ENCODE results near the gene PCDHB7. TPM values are rescaled to one million over a fixed set of nuclear protein-coding genes. Genes with fewer than 3 reads are reported as not detected.
"Not testable (repeated sequence)": the region's sequence is repeated elsewhere in the genome, so short reads cannot be mapped to it uniquely, and the experiment has no call there.

PCDHB7 gene
- total RNA-seq, 1 donor, result 0.43 TPM

GRCh38 chr5:141180313-141180712 lies 7.9 kb downstream of the PCDHB7 start:
- no peak for DNase-seq (ENCODE audit: low read depth)
- TF ChIP-seq CTCF (IDR thresholded peaks at IDR 0.05; ENCODE audit: insufficient read depth, low read depth, low read length), result no peak

GRCh38 chr5:141182248-141182647 lies 9.8 kb downstream of the PCDHB7 start, which contains the start of gene PCDHB16:
TSS of gene PCDHB16 (plus strand) at chr5:141182387. CDS start at chr5:141182560, 173 bp downstream.
- H3K4me3 ChIP-seq (ENCODE audit: low read depth, low read length), result no peak within 1 kb of the TSS
- TF ChIP-seq CTCF (IDR thresholded peaks at IDR 0.05; ENCODE audit: insufficient read depth, low read depth, low read length), result peak; percentile 26
- DNase-seq (ENCODE audit: low read depth), result peak; percentile 15

More at GRCh38 chr5:141180313-141180712, 7.9 kb downstream of the PCDHB7 start:
- no peak overlapping the region for H3K4me3 ChIP-seq (ENCODE audit: low read depth, low read length)

GRCh38 chr5:141184117-141184855 lies 11.8 kb downstream of the PCDHB7 start:
- not testable (repeated sequence) for H3K4me3 ChIP-seq (ENCODE audit: low read depth, low read length); DNase-seq (ENCODE audit: low read depth)

DNA sequence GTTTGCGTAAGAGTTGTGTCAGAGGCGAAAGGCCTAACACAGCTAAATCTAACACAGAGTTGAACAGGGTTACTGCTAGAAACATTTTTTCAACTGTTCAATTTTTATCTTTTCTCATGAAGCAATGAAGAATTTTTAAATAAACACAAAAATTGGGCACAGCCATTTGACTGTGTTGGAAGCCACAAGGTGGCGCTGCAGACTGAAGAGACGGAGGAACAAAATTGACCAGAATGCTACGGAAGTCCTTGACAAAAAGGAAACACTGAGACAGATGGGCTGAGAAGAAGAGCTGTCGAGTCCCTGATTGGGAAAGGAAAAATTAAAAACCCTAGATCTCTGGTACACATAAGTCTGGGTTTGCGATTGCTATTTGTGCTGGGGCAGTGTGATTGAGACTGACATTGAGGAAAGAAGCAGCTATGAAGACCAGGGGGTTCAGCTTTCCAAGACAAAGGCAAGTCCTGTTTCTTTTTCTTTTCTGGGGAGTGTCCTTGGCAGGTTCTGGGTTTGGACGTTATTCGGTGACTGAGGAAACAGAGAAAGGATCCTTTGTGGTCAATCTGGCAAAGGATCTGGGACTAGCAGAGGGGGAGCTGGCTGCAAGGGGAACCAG lies 14.6 kb downstream of the PCDHB7 start, which contains the start of gene PCDHB9:
PCDHB9 (plus strand) TSS at position 265 of the 616 bp plus-strand sequence; CDS start at position 423, 158 bp downstream.
- peak; percentile 8 for DNase-seq (ENCODE audit: low read depth)
- TF ChIP-seq CTCF (IDR thresholded peaks at IDR 0.05; ENCODE audit: insufficient read depth, low read depth, low read length), result peak; percentile 45
- no peak within 1 kb of the TSS for H3K4me3 ChIP-seq (ENCODE audit: low read depth, low read length)

- DNase-seq (ENCODE audit: low read depth); H3K4me3 ChIP-seq (ENCODE audit: low read depth, low read length): not testable (repeated sequence)
Observed at GRCh38 chr5:141188682-141189081, 16.2 kb downstream of the PCDHB7 start.

DNA sequence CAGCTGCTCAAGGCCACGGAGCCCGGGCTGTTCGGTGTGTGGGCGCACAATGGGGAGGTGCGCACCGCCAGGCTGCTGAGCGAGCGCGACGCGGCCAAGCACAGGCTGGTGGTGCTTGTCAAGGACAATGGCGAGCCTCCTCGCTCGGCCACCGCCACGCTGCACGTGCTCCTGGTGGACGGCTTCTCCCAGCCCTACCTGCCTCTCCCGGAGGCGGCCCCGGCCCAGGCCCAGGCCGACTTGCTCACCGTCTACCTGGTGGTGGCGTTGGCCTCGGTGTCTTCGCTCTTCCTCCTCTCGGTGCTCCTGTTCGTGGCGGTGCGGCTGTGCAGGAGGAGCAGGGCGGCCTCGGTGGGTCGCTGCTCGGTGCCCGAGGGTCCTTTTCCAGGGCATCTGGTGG lies 16.7 kb downstream of the PCDHB7 start:
- not testable (repeated sequence) for DNase-seq (ENCODE audit: low read depth); H3K4me3 ChIP-seq (ENCODE audit: low read depth, low read length)

DNA sequence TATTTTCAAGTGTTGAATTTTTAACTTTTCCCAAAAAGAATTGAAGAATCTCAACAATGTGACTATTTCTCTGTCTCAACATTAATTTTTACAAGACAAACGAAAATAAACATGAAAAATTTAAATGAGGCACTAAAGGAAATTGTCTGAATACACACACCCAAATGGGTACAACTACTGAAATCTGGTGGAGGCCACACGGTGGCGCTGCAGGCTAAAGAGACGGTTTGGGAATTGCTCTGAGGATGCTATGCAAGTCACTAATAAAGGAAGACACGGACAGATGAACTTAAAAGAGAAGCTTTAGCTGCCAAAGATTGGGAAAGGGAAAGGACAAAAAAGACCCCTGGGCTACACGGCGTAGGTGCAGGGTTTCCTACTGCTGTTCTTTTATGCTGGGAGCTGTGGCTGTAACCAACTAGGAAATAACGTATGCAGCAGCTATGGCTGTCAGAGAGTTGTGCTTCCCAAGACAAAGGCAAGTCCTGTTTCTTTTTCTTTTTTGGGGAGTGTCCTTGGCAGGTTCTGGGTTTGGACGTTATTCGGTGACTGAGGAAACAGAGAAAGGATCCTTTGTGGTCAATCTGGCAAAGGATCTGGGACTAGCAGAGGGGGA lies 19.8 kb downstream of the PCDHB7 start, which contains the start of gene PCDHB10:
PCDHB10 (plus strand) TSS at position 244 of the 616 bp plus-strand sequence; CDS start at position 444, 200 bp downstream.
- peak; percentile 14 for DNase-seq (ENCODE audit: low read depth)
- no peak within 1 kb of the TSS for H3K4me3 ChIP-seq (ENCODE audit: low read depth, low read length)
- peak; percentile 37 for TF ChIP-seq CTCF (IDR thresholded peaks at IDR 0.05; ENCODE audit: insufficient read depth, low read depth, low read length)

GRCh38 chr5:141194332-141194731 lies 21.9 kb downstream of the PCDHB7 start:
- not testable (repeated sequence) for H3K4me3 ChIP-seq (ENCODE audit: low read depth, low read length); DNase-seq (ENCODE audit: low read depth)

All from fibroblast of villous mesenchyme (primary cell).